Right atrium auricular region (tissue), 2 donors: Measurements from ENCODE around the gene KCNQ1. TPM values are rescaled to one million over a fixed set of nuclear protein-coding genes. Genes with fewer than 3 reads are reported as not detected.

Experiments used
- DNase-seq: peaks from one replicate; pipeline ENCODE4 v3.0.0-alpha.2; 2019; ENCODE audit warnings: low spot score
- H3K27ac ChIP-seq, 2 donors: fragments of 200-600 bp; sonication (generic); 1 replicate in 1 of 2; 2 replicates in 1 of 2; pipeline ENCODE4 v1.5.1; 2016 to 2019
- H3K27me3 ChIP-seq, 2 donors: fragments of 200-600 bp; sonication (generic); one replicate each; pipeline versions ENCODE4 v1.5.1 to v1.6.0; 2017 to 2019
- H3K36me3 ChIP-seq: fragments of 200-600 bp; sonication (generic); one replicate; pipeline ENCODE4 v1.5.1; 2016
- H3K4me1 ChIP-seq, 2 donors: fragments of 200-600 bp; sonication (generic); one replicate each; pipeline versions ENCODE4 v1.5.1 to v1.6.0; 2017 to 2019
- H3K4me3 ChIP-seq, 2 donors: fragments of 200-600 bp; sonication (generic); 1 replicate in 1 of 2; 2 replicates in 1 of 2; pipeline ENCODE4 v1.5.1; 2017 to 2019; ENCODE audit warnings: mild to moderate bottlenecking in 1 of 2, moderate library complexity in 1 of 2
- H3K9me3 ChIP-seq, 2 donors: fragments of 200-600 bp; sonication (generic); one replicate each; pipeline ENCODE4 v1.5.1; 2019
- CTCF ChIP-seq, 2 donors: fragments of 200-600 bp; sonication (generic); IDR thresholded peaks; one replicate each; pipeline ENCODE4 v1.5.1; 2019; ENCODE audit warnings: antibody characterized with exemption in 2 of 2
- total RNA-seq, 2 donors: library from RNA; depleted of rRNA; stranded (reverse); fragments of >200 nt; gene quantifications; one replicate each; pipeline ENCODE4 v1.1.0, GENCODE V29; 2016

KCNQ1 gene
- total RNA-seq, 2 donors from 2014 or later: 12.7 to 25.1 TPM

- no peaks in the 10 kb centered on the region for H3K27me3 ChIP-seq
- no peak overlapping the region for H3K4me3 ChIP-seq
- no peaks in the 10 kb centered on the region for H3K9me3 ChIP-seq
- H3K36me3 ChIP-seq: no peaks in the 10 kb centered on the region
- no peak for TF ChIP-seq CTCF (IDR thresholded peaks at IDR 0.05)
- no peak for DNase-seq
- H3K4me1 ChIP-seq: no peaks in the 10 kb centered on the region
- H3K27ac ChIP-seq: no peak overlapping the region
Measured at GRCh38 chr11:2846056-2846455, 401.2 kb downstream of the KCNQ1 start.

- Histone ChIP-seq H3K27me3 (no peaks in the 10 kb centered on the region), H3K36me3 (no peaks in the 10 kb centered on the region), H3K27ac (no peak overlapping the region), H3K4me3 (no peak overlapping the region), H3K9me3 (no peaks in the 10 kb centered on the region), H3K4me1 (no peaks in the 10 kb centered on the region)
- no peak for TF ChIP-seq CTCF (IDR thresholded peaks at IDR 0.05)
- DNase-seq: no peak
Measured at GRCh38 chr11:2846470-2846869, 401.7 kb downstream of the KCNQ1 start.

DNA sequence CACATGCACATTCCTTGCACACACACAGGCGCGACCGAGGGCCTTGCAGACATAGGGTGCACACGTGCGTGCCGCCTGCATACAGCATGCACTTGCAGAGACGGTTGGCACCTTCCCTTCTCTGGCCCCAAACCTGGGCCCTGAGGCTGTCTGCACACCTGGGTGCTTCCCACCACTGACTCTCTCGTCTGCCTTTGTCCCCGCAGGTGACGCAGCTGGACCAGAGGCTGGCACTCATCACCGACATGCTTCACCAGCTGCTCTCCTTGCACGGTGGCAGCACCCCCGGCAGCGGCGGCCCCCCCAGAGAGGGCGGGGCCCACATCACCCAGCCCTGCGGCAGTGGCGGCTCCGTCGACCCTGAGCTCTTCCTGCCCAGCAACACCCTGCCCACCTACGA lies 402.8 kb downstream of the KCNQ1 start:
- H3K9me3 ChIP-seq: no peaks in the 10 kb centered on the region
- H3K27ac ChIP-seq: no peak overlapping the region
- TF ChIP-seq CTCF (IDR thresholded peaks at IDR 0.05): no peak

GRCh38 chr11:2848497-2848896 lies 403.7 kb downstream of the KCNQ1 start:
- Histone ChIP-seq H3K27me3 (no peaks in the 10 kb centered on the region), H3K9me3 (no peaks in the 10 kb centered on the region), H3K4me3 (no peak overlapping the region), H3K36me3 (no peaks in the 10 kb centered on the region), H3K27ac (no peak overlapping the region), H3K4me1 (no peaks in the 10 kb centered on the region)
- no peak for DNase-seq
- no peak for TF ChIP-seq CTCF (IDR thresholded peaks at IDR 0.05)

More for the DNA sequence above, 402.8 kb downstream of the KCNQ1 start:
- no peak overlapping the region for H3K4me3 ChIP-seq
- H3K4me1 ChIP-seq: no peaks in the 10 kb centered on the region
- H3K36me3 ChIP-seq: no peaks in the 10 kb centered on the region
- H3K27me3 ChIP-seq: no peaks in the 10 kb centered on the region
- DNase-seq: no peak

DNA sequence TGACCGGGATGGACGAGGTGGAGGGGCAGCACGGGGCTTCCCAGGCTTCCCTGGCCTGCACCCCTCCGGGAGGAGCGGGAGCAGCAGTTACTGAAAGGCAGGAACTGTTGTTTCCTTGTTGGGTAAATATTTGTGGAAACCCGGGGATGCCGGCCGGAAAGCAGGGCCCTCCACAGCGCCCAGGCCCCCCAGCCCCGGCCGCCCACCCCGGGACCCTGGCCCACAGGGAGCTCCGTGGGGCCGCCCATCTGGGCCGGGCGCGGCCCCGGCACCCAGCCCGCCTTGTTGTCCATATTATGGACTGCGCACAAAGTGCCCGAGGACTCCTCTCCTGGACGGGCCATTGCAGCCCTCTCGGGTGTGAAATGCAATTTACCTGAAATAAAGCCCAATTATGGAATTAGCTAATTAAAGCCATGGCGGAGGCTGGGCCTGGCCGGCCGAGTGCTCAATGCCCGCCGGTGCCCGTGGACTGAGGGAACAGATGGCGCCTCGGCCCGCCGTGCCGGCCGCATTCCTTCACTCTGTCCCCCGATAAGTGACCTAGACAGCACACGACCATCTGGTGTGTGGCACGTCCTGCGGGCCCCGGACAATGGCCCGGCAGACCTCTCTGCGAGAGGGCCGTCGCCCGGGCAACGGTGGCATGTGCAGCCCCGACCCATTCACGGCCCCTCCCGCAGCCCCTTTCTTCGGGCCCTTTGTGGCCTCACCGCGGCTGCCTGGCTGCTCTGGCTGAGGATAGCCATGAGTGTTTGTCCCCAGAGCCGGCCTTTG lies 405.4 kb downstream of the KCNQ1 start:
- Histone ChIP-seq H3K4me3 (no peak overlapping the region), H3K4me1 (no peaks in the 10 kb centered on the region)
- TF ChIP-seq CTCF (IDR thresholded peaks at IDR 0.05): no peak

DNA sequence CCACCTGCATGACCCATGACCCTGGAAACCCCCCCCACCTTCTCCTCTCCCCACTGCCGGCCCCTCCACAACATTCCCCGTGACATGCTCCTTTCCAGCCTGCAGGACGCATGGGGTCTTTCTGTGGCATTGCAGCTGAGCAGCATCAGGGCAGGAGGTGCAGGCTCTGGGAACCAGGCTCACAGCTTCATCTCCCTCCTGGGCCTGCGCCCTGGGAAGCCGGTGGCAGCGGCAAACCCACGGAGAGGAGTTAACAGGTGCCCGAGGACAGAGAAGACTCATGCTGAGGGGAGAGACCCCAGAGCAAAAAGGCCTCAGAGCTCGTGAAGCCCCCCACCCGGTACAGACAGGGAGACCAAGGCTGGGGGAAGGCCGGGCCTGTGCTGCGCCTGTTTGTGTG lies 408.6 kb downstream of the KCNQ1 start:
- Histone ChIP-seq H3K36me3 (no peaks in the 10 kb centered on the region), H3K9me3 (no peaks in the 10 kb centered on the region), H3K4me1 (no peaks in the 10 kb centered on the region), H3K27ac (no peak overlapping the region), H3K27me3 (no peaks in the 10 kb centered on the region), H3K4me3 (no peak overlapping the region)
- DNase-seq: no peak
- no peak for TF ChIP-seq CTCF (IDR thresholded peaks at IDR 0.05)

More for the DNA sequence above, 405.4 kb downstream of the KCNQ1 start:
- H3K27ac ChIP-seq: no peak overlapping the region
- no peaks in the 10 kb centered on the region for H3K9me3 ChIP-seq
- no peaks in the 10 kb centered on the region for H3K27me3 ChIP-seq
- H3K36me3 ChIP-seq: no peaks in the 10 kb centered on the region
- no peak for DNase-seq
